Temporal lobe (tissue), 1 donor: ENCODE data around the gene MEI4. TPM values are rescaled to one million over a fixed set of nuclear protein-coding genes. Genes with fewer than 3 reads are reported as not detected.

Experiments
- total RNA-seq: library from RNA; depleted of rRNA; stranded (reverse); fragments of >200 nt; gene quantifications from one replicate; pipeline ENCODE4 v1.2.3, GENCODE V29; 2014

The MEI4 gene
- total RNA-seq, 1 donor from 2014 or later, result 0.25 TPM

Other genes starting within 250 kb of the MEI4 start
- gene HTR1B, start 189.5 kb upstream of the MEI4 start, total RNA-seq, result 2.2 TPM